ENCODE measurements around the gene CADM2.

The CADM2 gene

GRCh38 chr3:85572426-85572825, 613.6 kb downstream of the CADM2 start:
- H3K4me3 ChIP-seq (ENCODE audit: low read depth, low read length), result no peak overlapping the region
- DNase-seq (ENCODE audit: low read depth, low spot score), result no peak
- POLR2A ChIA-PET, result no interaction called here
- CTCF ChIA-PET, result no interaction called here
- TF ChIP-seq CTCF (IDR thresholded peaks at IDR 0.05; ENCODE audit: insufficient read depth, low read length, missing control alignments), result no peak

GRCh38 chr3:85572978-85573377, 614.2 kb downstream of the CADM2 start:
- no peak for TF ChIP-seq CTCF (IDR thresholded peaks at IDR 0.05; ENCODE audit: insufficient read depth, low read length, missing control alignments)
- no peak for DNase-seq (ENCODE audit: low read depth, low spot score)
- ChIA-PET CTCF (interaction anchor here (1.0 kb wide), 1 partner anchor 12 kb away, joined by 4 read pairs; no protein-coding TSS in a partner anchor), POLR2A (no interaction called here)
- no peak overlapping the region for H3K4me3 ChIP-seq (ENCODE audit: low read depth, low read length)

GRCh38 chr3:85574006-85574705, 615.4 kb downstream of the CADM2 start:
- no peak for TF ChIP-seq CTCF (IDR thresholded peaks at IDR 0.05; ENCODE audit: insufficient read depth, low read length, missing control alignments)
- ChIA-PET POLR2A (no interaction called here), CTCF (interaction anchor here (0.7 to 2.6 kb wide), 4 partner anchors 7 to 1027 kb away, joined by 3 to 13 read pairs (median 6); no protein-coding TSS in a partner anchor)
- DNase-seq (ENCODE audit: low read depth, low spot score), result no peak
- H3K4me3 ChIP-seq (ENCODE audit: low read depth, low read length), result no peak overlapping the region

GRCh38 chr3:85576091-85576690, 617.4 kb downstream of the CADM2 start:
- CTCF ChIA-PET, result interaction anchor here (1.0 to 2.6 kb wide), 5 partner anchors 9 to 273 kb away, joined by 3 to 13 read pairs (median 3); no protein-coding TSS in a partner anchor

GRCh38 chr3:85576697-85577200, 618.0 kb downstream of the CADM2 start:
- CTCF ChIA-PET, result interaction anchor here (0.9 to 2.6 kb wide), 5 partner anchors 10 to 274 kb away, joined by 3 to 10 read pairs (median 3); no protein-coding TSS in a partner anchor
- DNase-seq (ENCODE audit: low read depth, low spot score), result no peak
- TF ChIP-seq CTCF (IDR thresholded peaks at IDR 0.05; ENCODE audit: insufficient read depth, low read length, missing control alignments), result no peak
- POLR2A ChIA-PET, result no interaction called here
- no peak overlapping the region for H3K4me3 ChIP-seq (ENCODE audit: low read depth, low read length)

More at GRCh38 chr3:85576091-85576690, 617.4 kb downstream of the CADM2 start:
- no peak overlapping the region for H3K4me3 ChIP-seq (ENCODE audit: low read depth, low read length)
- POLR2A ChIA-PET, result no interaction called here
- DNase-seq (ENCODE audit: low read depth, low spot score), result peak; percentile 3
- peak; percentile 81 for TF ChIP-seq CTCF (IDR thresholded peaks at IDR 0.05; ENCODE audit: insufficient read depth, low read length, missing control alignments)

GRCh38 chr3:85584779-85585356, 626.1 kb downstream of the CADM2 start:
- ChIA-PET POLR2A (no interaction called here), CTCF (interaction anchor here (1.0 kb wide), 1 partner anchor 12 kb away, joined by 4 read pairs; no protein-coding TSS in a partner anchor)
- DNase-seq (ENCODE audit: low read depth, low spot score), result no peak
- TF ChIP-seq CTCF (IDR thresholded peaks at IDR 0.05; ENCODE audit: insufficient read depth, low read length, missing control alignments), result no peak
- no peak overlapping the region for H3K4me3 ChIP-seq (ENCODE audit: low read depth, low read length)
